PC-3 (cell line): ENCODE results near the gene PIP5K1C.

Experiments
- CTCF ChIP-seq: fragments of 300-600 bp; sonication (generic); conservative IDR thresholded peaks from 2 replicates; pipeline ENCODE4 v1.5.1; 2017; ENCODE audit warnings: antibody characterized with exemption, low read depth, mild to moderate bottlenecking, low read length
- EZH2 ChIP-seq: fragments of 300-600 bp; sonication (generic); IDR thresholded peaks from one replicate; pipeline ENCODE4 v1.6.1; 2017; ENCODE audit warnings: antibody characterized with exemption, mild to moderate bottlenecking, low read length; ENCODE audit not compliant: unreplicated experiment
- EZH2phosphoT487 ChIP-seq: fragments of 300-600 bp; sonication (generic); IDR thresholded peaks from 2 replicates; pipeline ENCODE4 v1.6.1; 2018; ENCODE audit warnings: mild to moderate bottlenecking, antibody characterized with exemption, low read length, borderline replicate concordance

DNA sequence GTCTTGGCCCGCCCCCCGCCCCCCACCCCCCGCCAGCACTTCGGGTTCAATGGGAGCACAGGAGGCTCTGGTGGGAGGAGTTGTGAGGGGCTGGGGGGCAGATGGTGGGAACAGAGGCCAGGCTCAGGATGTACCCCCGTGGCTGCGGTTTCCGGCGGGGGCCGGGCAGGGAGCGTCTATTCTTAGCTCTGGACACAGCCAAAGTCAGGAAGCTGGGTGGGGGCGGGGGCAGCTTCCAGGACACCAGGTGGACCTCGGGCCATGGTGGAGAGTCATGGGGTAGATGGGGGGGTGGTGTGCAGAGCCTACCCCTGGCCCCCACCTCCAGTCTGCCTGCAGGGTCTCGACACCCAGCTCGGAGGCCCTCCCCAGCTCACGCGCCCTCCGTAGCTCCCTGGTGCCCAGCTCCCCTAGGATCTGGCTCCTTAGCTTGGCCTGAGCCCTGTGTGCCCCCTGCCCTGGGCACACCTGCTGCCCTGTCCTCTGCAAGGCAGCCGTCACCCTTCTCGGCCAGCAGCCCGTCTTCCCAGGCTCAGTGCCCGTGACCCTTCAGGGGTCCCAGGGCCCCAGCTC, 91.4 kb downstream of the PIP5K1C start:
- TF ChIP-seq CTCF (no peak), EZH2phosphoT487 (no peak), EZH2 (no peak)
